NCI-H1436 treated with DMSO at 0.1 percent for 48 hours (cell line): Measurements from ENCODE around the gene IGFBP4.
"Not testable (repeated sequence)": the region's sequence is repeated elsewhere in the genome, so short reads cannot be mapped to it uniquely, and the experiment has no call there.

ENCODE experiments used
- DNase-seq: peaks from one replicate; lab custom pipeline; 2025; lab: John Stamatoyannopoulos, UW

The IGFBP4 gene

GRCh38 chr17:40443196-40443987, at the start of gene IGFBP4:
Gene IGFBP4, plus strand, starts transcription at chr17:40443450. Its CDS starts 286 bp downstream, at chr17:40443736.
- no peak for DNase-seq

DNA sequence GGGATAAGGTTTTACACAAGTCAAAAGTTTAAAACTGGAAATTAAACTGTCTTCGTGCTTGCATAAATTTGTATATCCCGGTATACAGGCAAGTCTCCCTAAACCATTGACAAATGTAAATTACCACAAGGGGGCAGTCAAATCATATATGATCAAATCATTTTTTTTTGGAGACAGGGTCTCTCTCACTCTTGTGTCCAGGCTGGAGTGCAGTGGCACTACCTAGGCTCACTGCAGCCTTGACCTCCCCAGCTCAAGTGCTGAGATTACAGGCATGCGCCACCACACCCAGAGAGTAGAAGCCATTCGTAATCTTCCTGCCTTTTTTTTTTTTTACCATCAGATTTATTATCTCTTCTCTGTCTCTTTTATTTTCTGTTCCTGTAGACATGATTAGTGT, 44.1 kb upstream of the IGFBP4 start:
- DNase-seq: no peak

DNA sequence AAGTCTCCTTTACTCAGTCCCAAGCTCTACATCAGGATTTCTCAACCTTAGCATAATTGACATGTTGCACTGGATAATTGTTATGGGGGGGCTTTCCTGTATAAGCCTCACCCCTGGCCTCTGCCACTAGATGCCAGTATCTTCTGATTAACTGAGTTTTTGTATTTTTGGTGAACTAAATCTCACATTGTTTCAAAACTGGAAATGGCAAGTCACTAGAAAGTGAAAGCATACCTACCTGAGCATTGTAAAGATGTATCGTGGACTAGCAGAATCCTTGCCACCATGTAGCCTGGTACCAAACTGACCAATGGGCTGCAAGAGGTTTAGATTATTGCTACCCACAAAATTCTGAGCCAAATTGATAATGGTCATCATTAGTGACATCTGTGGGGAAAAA, 40.6 kb upstream of the IGFBP4 start:
- no peak for DNase-seq

DNA sequence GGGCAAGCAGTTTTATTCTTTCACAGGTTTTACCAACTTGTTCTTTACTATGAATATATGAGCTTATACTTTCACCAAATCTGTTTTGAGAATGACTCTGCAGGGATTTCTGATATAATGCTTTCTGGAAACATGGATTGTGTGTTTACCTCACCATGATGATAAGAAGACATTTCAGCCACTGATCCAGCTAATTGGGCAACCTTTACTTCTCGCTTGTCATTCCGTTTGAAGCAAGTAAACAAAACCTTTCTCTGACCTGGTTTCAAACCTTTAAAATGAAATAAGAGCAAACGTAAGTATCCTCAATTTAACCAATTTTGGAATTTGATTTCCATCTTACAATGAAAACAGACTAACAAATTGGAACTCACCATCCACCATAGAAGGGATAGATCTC, 39.2 kb upstream of the IGFBP4 start:
- DNase-seq: no peak

DNA sequence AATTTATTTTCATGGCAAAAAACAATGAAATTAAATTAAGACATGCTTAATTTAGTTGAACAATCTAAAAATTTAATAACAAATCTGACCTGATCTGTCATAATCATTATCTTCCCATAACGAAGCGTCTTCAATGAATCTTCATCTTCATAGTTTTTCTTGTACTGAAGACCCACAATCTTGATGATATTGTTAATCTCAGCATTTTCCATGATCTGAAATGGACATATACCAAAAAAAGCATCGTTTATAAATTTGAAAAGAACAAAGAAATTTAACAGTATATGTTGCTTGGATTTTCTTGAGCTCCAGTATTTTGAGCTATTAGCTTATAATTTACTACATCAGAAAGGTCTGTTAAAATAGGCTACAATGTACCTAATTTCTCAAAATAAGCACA, 35.8 kb upstream of the IGFBP4 start:
- no peak for DNase-seq

GRCh38 chr17:40409540-40409939, 33.7 kb upstream of the IGFBP4 start:
- DNase-seq: not testable (repeated sequence)

GRCh38 chr17:40410082-40410481, 33.2 kb upstream of the IGFBP4 start:
- DNase-seq: no peak

DNA sequence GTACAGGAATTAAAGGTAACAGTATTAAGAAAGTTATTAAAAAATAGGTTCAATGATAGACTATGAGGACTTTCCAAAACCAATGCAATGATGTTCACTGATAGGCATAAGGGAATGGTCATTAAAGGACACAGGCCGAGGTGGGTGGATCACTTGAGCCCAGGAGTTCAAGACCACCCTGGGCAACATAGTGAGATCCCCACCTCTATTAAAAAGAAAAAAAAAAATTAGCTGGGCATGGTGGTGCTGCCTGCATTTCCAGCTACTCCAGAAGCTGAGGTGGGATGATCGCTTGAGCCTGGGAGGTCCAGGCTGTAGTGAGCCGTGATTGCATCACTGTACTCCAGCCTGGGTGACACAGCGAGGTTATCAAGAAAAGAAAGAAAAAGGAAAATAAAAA, 31.4 kb upstream of the IGFBP4 start:
- DNase-seq: no peak

DNA sequence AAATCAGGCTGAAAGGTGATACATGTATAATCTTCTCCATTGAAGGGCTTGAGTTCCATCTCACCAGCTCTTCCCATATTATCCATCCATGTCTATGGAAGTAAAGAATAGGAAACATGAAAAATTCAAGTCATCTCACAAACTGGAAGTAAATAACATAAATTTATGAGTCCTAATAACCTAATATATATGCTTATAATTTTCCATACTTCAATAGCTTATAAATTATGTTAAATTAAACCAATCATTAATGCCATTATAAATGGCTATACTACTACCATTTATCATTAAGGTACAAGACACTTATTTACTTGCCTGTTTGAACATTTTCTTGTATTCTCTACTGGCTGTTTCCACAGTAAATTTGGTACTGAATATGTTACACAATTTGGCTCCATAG, 30.4 kb upstream of the IGFBP4 start:
- no peak for DNase-seq

DNA sequence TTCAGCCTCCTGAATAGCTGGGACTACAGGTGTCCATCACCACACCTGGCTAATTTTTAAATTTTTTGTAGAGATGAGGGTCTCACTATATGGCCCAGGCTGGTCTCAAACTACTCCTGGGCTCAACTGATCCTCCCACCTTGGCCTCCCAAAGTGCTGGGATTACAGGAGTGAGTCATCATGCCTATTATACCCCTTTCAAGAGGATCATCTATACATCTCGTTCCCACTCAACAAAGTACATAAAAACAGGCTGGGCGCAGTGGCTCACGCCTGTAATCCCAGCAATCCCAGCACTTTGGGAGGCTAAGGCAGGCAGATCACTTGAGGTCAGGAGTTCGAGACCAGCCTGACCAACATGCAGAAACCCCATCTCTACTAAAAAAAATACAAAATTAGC, 28.9 kb upstream of the IGFBP4 start:
- DNase-seq: not testable (repeated sequence)

DNA sequence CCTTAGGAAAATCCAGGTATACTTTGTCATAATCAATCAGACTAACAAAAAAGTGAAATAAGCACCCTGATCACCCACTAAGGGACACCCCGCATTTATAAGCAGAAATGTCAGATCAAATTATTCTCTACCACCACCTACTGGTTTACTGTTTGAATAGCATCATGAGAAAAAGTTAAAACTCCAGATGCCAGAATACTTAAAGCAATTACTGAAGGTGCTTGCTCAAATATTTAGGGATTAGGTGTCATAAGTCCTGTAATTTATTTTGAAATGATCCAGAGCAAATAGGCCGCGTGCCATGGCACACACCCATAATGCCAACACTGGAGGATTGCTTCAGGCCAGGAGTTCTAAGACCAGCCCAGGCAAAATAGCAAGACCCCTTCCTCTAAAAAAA, 27.9 kb upstream of the IGFBP4 start:
- DNase-seq: peak; percentile 47

- no peak for DNase-seq
These were observed 26.6 kb upstream of the IGFBP4 start for GRCh38 chr17:40416671-40417070.

GRCh38 chr17:40417258-40417608, 26.0 kb upstream of the IGFBP4 start:
- DNase-seq: no peak

DNA sequence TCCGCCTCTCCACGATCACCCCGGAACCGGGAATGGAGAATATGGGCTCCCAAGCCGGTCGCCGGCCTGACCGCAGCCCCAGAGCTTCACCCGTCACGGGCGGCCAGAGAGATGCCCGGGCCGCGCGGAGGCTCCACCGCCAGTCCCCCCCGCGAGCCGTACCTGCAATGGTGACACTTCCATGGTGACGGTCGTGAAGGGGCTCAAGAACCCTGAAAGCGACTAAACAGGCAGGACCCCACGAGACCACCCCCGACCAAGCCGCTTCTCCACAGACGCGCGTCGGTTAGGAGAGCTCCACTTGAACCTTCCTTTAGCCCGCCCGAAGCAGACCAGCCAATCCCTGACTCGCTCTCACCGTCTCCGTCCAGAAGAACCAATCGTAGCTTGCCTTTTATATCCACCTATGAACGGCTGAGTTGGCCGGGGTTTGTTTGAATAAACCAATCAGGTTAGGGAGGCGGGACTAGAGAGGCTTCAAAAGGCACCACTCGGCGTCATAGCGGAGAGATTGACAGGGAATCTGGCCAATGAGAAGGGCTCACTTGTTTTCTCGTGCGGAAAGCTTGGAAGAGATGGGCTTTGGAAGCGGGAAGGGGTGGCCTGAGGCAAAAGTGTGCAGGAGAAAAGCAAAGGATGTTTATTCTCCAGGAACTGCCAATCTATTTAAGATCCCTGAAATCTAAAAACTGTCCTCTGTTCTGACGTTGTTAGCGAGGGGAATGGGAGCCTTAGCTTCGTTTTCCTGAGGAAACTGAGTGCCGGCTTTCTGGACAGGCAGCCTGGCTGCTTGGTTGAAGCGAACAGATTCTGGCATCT, 25.4 kb upstream of the IGFBP4 start, which contains the start of gene TOP2A:
Gene TOP2A, minus strand, starts transcription at position 288 of the 819 bp plus-strand sequence. Its CDS starts 105 bp downstream, at position 183.
- peak; percentile 100 for DNase-seq

DNA sequence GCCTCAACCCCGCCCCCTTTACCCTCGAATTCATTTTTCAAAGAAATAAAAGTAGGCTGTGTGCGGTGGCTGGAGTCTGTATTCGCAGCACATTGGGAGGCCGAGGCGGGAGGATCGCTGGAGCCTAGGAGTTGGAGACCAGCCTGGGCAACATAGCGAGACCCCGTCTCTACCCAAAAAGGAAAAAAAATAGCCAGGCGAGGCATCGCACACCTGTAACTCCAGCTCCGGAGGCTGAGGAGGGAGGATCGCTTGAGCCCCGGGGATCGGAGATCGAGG, 24.9 kb upstream of the IGFBP4 start:
- DNase-seq: no peak

DNA sequence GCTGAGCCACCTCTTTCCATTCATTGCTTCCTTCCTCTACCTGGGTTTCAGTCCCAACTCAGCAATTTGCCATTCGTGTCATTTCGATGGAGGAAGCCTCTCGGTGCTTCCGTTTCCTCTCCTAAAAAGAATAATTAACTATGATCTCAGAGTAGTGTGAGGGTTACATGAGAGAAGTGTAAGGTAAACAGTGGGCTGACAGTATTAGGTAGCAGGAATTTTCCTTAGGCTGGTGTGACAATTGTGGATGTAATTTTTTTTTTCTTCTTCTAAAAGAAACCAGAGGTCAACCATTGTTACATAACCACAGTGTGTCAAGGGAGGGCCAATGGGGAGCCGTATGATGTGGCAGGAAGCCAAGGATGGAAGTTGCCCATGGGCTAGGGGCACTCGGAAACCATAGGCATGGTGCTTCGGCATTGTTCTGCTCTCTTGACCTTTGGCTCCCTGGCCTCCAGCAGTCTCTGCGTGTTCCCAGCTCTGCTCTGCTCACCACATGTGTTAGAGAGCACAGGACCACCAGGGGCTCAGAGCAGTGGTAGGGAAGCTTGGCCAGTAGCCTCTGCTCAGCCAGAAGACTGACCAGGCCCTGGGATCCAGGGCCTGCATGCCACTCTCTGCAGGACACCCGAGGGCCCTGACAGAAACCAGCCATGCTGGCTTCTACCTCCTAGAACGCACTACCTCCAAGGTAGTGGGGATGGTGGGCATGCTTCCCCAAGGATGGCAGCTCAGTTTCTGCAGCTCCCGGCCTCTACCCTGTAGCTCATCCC, 23.5 kb upstream of the IGFBP4 start:
- DNase-seq: no peak

- no peak for DNase-seq
These were observed 20.1 kb upstream of the IGFBP4 start for GRCh38 chr17:40422990-40423633.

GRCh38 chr17:40425741-40426140, 17.5 kb upstream of the IGFBP4 start:
- no peak for DNase-seq

DNA sequence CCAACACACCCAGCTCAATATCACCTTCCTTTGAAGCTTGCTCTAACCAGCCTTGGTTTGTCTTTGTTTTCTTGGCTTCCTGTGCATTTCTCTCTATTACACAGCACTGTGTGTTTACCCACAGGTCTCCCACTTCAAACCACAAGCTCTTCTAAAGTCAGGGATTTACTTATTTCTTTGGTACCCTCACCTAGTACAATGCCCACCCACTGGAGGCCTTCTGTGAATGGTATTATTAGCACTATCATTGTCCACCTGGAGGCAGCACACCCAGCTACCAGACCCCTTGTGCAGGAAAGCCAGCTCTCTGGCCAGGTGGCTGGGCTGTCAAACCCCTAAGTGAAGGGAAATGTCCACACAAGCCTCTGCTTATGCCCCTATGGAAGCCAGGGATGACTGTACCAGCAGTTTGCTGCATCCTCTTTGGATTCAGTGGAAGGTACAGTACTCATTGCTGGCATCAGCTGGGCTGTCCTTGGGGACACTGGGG, 16.2 kb upstream of the IGFBP4 start:
- DNase-seq: no peak

DNA sequence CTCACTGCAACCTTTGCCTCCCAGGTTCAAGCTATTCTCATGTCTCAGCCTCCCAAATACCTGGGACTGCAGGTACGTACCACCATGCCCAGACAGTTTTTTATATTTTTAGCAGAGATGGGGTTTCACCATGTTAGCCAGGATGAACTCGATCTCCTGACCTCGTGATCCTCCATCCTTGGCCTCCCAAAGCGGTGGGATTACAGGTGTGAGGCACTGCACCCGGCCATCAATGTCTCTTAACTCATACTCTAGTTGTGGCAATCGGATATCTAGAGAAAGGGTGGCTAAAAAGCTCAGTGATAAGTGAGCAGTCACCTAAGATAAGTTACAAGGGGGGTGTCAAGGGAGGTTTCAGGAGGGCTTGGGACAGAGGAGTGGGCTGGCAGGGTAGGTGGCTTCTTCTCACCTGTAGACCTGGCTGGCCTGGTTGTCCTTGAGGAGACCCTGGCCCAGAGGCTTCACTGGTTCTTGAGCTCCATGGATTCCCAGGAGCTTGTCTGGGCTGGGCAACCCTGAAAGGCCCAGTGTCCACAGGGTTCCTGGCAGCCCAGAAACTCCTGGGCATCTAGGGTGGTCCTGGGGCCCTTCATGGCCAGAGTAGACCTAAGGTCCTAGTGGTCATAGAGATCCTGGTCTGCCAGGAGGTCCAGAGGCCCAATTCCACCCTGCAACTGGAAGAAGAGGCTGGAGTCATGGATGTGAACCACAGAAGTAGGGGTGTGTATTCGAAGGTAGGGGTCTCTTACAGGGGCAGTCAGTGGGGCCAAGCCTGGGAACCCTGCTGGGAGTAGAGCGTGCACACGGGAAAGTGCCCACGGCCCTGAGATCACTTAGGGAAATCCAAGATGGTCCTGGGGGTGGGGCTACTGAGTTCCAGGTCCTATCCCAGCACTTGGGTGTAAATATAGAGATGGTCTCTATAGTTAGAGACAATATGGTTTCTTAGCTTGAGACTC, 12.7 kb upstream of the IGFBP4 start:
- DNase-seq: no peak

GRCh38 chr17:40431231-40431602, 12.0 kb upstream of the IGFBP4 start:
- no peak for DNase-seq
